Liver (tissue), 9 donors: ENCODE results near the gene POLR1H. TPM values are rescaled to one million over a fixed set of nuclear protein-coding genes. Genes with fewer than 3 reads are reported as not detected.

Experiments
- DNase-seq: peaks from one replicate; pipeline ENCODE4 v3.0.0-alpha.2; 2017; ENCODE audit warnings: low spot score
- H3K27ac ChIP-seq, 2 donors: one replicate each; pipeline ENCODE4 v1.7.0; 2013; ENCODE audit warnings: inconsistent platforms in 2 of 2, low read length in 2 of 2, control low read depth in 1 of 2, low read depth in 1 of 2, mild to moderate bottlenecking in 1 of 2
- H3K27me3 ChIP-seq, 4 donors: one replicate each; pipeline versions ENCODE4 v1.6.1 to v1.7.0; 2013; ENCODE audit warnings: low read length in 3 of 4, inconsistent platforms in 1 of 4, mild to moderate bottlenecking in 1 of 4, moderate library complexity in 1 of 4; ENCODE audit not compliant: control insufficient read depth in 4 of 4, insufficient read depth in 4 of 4
- H3K36me3 ChIP-seq, 4 donors: one replicate each; pipeline versions ENCODE4 v1.6.1 to v1.7.0; 2013; ENCODE audit warnings: low read length in 3 of 4, mild to moderate bottlenecking in 3 of 4, low read depth in 1 of 4, moderate library complexity in 1 of 4; ENCODE audit not compliant: control insufficient read depth in 4 of 4, insufficient read depth in 3 of 4
- H3K4me1 ChIP-seq, 4 donors: one replicate each; pipeline versions ENCODE4 v1.6.1 to v1.7.0; 2013; ENCODE audit warnings: low read length in 3 of 4, mild to moderate bottlenecking in 3 of 4, moderate library complexity in 1 of 4; ENCODE audit not compliant: control insufficient read depth in 4 of 4, insufficient read depth in 4 of 4
- H3K4me3 ChIP-seq, 3 donors: one replicate each; pipeline versions ENCODE4 v1.6.1 to v1.7.0; 2013; ENCODE audit warnings: low read length in 3 of 3, control low read depth in 1 of 3, low read depth in 1 of 3, mild to moderate bottlenecking in 1 of 3
- H3K9ac ChIP-seq, 2 donors: one replicate each; pipeline ENCODE4 v1.7.0; 2013; ENCODE audit warnings: low read length in 2 of 2, mild to moderate bottlenecking in 2 of 2, moderate library complexity in 2 of 2, control low read depth in 1 of 2, low read depth in 1 of 2
- H3K9me3 ChIP-seq, 4 donors: one replicate each; pipeline versions ENCODE4 v1.6.1 to v1.7.0; 2013; ENCODE audit warnings: low read length in 3 of 4; ENCODE audit not compliant: control insufficient read depth in 4 of 4
- ATF3 ChIP-seq: IDR thresholded peaks from 2 replicates; pipeline ENCODE4 v1.6.1; 2016; ENCODE audit warnings: antibody characterized with exemption
- EGR1 ChIP-seq, 2 donors: IDR thresholded peaks; 2 replicates each; pipeline ENCODE4 v1.6.1; 2016 to 2018; ENCODE audit warnings: antibody characterized with exemption in 2 of 2, low read depth in 2 of 2
- FOXA1 ChIP-seq: IDR thresholded peaks from 2 replicates; pipeline ENCODE4 v1.6.1; 2016; ENCODE audit warnings: antibody characterized with exemption
- FOXA2 ChIP-seq: IDR thresholded peaks from 2 replicates; pipeline ENCODE4 v1.6.1; 2016; ENCODE audit warnings: antibody characterized with exemption
- GABPA ChIP-seq, 2 donors: IDR thresholded peaks in 1 of 2; conservative IDR thresholded peaks in 1 of 2; 2 replicates each; pipeline ENCODE4 v1.6.1; 2016; ENCODE audit warnings: antibody characterized with exemption in 2 of 2, mild to moderate bottlenecking in 1 of 2, moderate library complexity in 1 of 2
- HNF4A ChIP-seq, 2 donors: conservative IDR thresholded peaks; 2 replicates each; pipeline ENCODE4 v1.6.1; 2016; ENCODE audit warnings: antibody characterized with exemption in 2 of 2, mild to moderate bottlenecking in 2 of 2
- JUND ChIP-seq, 2 donors: IDR thresholded peaks; 2 replicates each; pipeline ENCODE4 v1.6.1; 2016; ENCODE audit warnings: antibody characterized with exemption in 2 of 2
- MAX ChIP-seq: IDR thresholded peaks from 2 replicates; pipeline ENCODE4 v1.6.1; 2016; ENCODE audit warnings: antibody characterized with exemption
- NR2F2 ChIP-seq: IDR thresholded peaks from 2 replicates; pipeline ENCODE4 v1.6.1; 2016; ENCODE audit warnings: antibody characterized with exemption
- REST ChIP-seq: IDR thresholded peaks from 2 replicates; pipeline ENCODE4 v1.6.1; 2016; ENCODE audit warnings: antibody characterized with exemption, mild to moderate bottlenecking
- RXRA ChIP-seq, 2 donors: IDR thresholded peaks; 2 replicates each; pipeline ENCODE4 v1.6.1; 2017 to 2018; ENCODE audit warnings: antibody characterized with exemption in 2 of 2, mild to moderate bottlenecking in 1 of 2
- SP1 ChIP-seq: IDR thresholded peaks from 2 replicates; pipeline ENCODE4 v1.6.1; 2018; ENCODE audit warnings: antibody characterized with exemption, mild to moderate bottlenecking
- TAF1 ChIP-seq: conservative IDR thresholded peaks from 2 replicates; pipeline ENCODE4 v1.6.1; 2016; ENCODE audit warnings: antibody characterized with exemption, mild to moderate bottlenecking
- YY1 ChIP-seq: IDR thresholded peaks from 2 replicates; pipeline ENCODE4 v1.6.1; 2016; ENCODE audit warnings: antibody characterized with exemption, mild to moderate bottlenecking
- ZBTB33 ChIP-seq: IDR thresholded peaks from 2 replicates; pipeline ENCODE4 v1.6.1; 2016; ENCODE audit warnings: antibody characterized with exemption
- WGBS: extraction: QIAGEN DNeasy Blood & Tissue Kit; methylation state at CpG from one replicate; pipeline ENCODE4 v1.1.7; 2013; 5-methylcytosine and 5-hydroxymethylcytosine counted together
- polyA plus RNA-seq, 2 donors: library from polyadenylated mRNA; stranded (reverse) in 1 of 2; unstranded in 1 of 2; fragments of 200-250 nt in 1 of 2; fragments of >200 nt in 1 of 2; fragmentation: Nextera tagmentation in 1 of 2; extraction: Ambion mirVana in 1 of 2; gene quantifications; one replicate each; pipeline versions ENCODE4 v1.2.1 to v1.2.3, GENCODE V29; 2013 to 2015
- total RNA-seq, 2 donors: library from RNA; depleted of rRNA; stranded (reverse); fragments of >200 nt; gene quantifications; one replicate each; pipeline ENCODE4 v1.2.3, GENCODE V29; 2014
- donor health status: healthy.
- donor health status: healthy.
- donor health status: healthy.
- donor health status: healthy.
- donor health status: healthy.

The POLR1H gene
- total and polyA plus RNA-seq, 4 donors = 7.0 to 27.5 (median 16.8) TPM

- H3K9ac ChIP-seq = peak overlapping the region; percentile 92 to 94
- TF ChIP-seq ATF3 = no peak
- no peak for TF ChIP-seq SP1
- TF ChIP-seq MAX = no peak
- no peak for TF ChIP-seq GABPA (IDR thresholded peaks at IDR 0.05 in 1 of 2, conservative IDR thresholded peaks at IDR 0.05 in 1 of 2)
- no peak for TF ChIP-seq YY1
- no peak for TF ChIP-seq NR2F2
- TF ChIP-seq REST = no peak
- no peak for TF ChIP-seq TAF1
- TF ChIP-seq RXRA (IDR thresholded peaks at IDR 0.05) = no peak
- TF ChIP-seq HNF4A (conservative IDR thresholded peaks at IDR 0.05) = no peak
- TF ChIP-seq FOXA1 = no peak
- TF ChIP-seq FOXA2 = no peak
- TF ChIP-seq JUND (IDR thresholded peaks at IDR 0.05) = no peak
- H3K27me3 ChIP-seq = no peaks in the 10 kb centered on the region
- 48% methylated on average over 13 of the region's 13 CpGs for WGBS
- H3K9me3 ChIP-seq = no peaks in the 10 kb centered on the region
- H3K36me3 ChIP-seq = peaks cover 0 to 13% (median 8%) of the 10 kb centered on the region in 4 donors
- H3K27ac ChIP-seq = peak overlapping the region; percentile 93 to 95
- H3K4me3 ChIP-seq = peak overlapping the region; percentile 52 to 97 (median 96)
- no peak for DNase-seq
- peaks cover 4 to 40% (median 28%) of the 10 kb centered on the region in 4 donors for H3K4me1 ChIP-seq
Observed at GRCh38 chr6:30061858-30062458, 893 bp downstream of the POLR1H start.

- no peaks in the 10 kb centered on the region for H3K27me3 ChIP-seq
- peaks cover 0 to 7% (median 2%) of the 10 kb centered on the region in 4 donors for H3K36me3 ChIP-seq
- H3K9ac ChIP-seq = no peak overlapping the region
- H3K27ac ChIP-seq = no peak overlapping the region
- H3K4me3 ChIP-seq = peak overlapping the region in 1 of 3 donors; percentile 52
- TF ChIP-seq ZBTB33 = no peak
- no peak for TF ChIP-seq EGR1 (IDR thresholded peaks at IDR 0.05; ENCODE audit: low read depth in 2 of 2)
- no peak for TF ChIP-seq TAF1
- no peak for TF ChIP-seq GABPA (IDR thresholded peaks at IDR 0.05 in 1 of 2, conservative IDR thresholded peaks at IDR 0.05 in 1 of 2)
- no peak for TF ChIP-seq RXRA (IDR thresholded peaks at IDR 0.05)
- TF ChIP-seq YY1 = no peak
- no peak for TF ChIP-seq MAX
- TF ChIP-seq FOXA2 = no peak
- no peak for DNase-seq
- H3K4me1 ChIP-seq = peaks cover 4 to 43% (median 32%) of the 10 kb centered on the region in 4 donors
- H3K9me3 ChIP-seq = no peaks in the 10 kb centered on the region
- WGBS = 89% methylated on average over 7 of the region's 7 CpGs
Observed at GRCh38 chr6:30062471-30063178, 1.6 kb downstream of the POLR1H start.
